H1 (cell line): ENCODE measurements around the gene DCK. TPM values are rescaled to one million over a fixed set of nuclear protein-coding genes. Genes with fewer than 3 reads are reported as not detected.

Experiments used
- CTCF ChIA-PET: fragments of 300-600 bp; sonication (Branson Sonifier 250); formaldehyde crosslinking; loops from one replicate; lab custom pipeline; 2021; ENCODE audit not compliant: partially characterized antibody; lab: Charles Lee
- POLR2A ChIA-PET: fragments of 300-600 bp; sonication (Branson Sonifier 250); formaldehyde crosslinking; loops from one replicate; lab custom pipeline; 2021; ENCODE audit warnings: inconsistent platforms; ENCODE audit not compliant: partially characterized antibody; lab: Charles Lee
- DNase-seq, 2 experiments: peaks; one replicate each; pipeline versions ENCODE4 v3.0.0 to v3.0.0-alpha.2; 2010 to 2022; ENCODE audit warnings: low spot score in 2 of 2, low read depth in 1 of 2, mixed read lengths in 1 of 2
- FAIRE-seq: peaks from 2 replicates; lab custom pipeline; 2011; peaks lifted over from hg19 to GRCh38; lab: Jason Lieb, UNC
- H2AFZ ChIP-seq: 2 replicates; pipeline ENCODE4 v1.8.1; 2012; ENCODE audit warnings: low read length, inconsistent platforms
- H2AK5ac ChIP-seq: 2 replicates; pipeline ENCODE4 v1.6.1; 2013; ENCODE audit warnings: low read depth, low read length
- H2BK120ac ChIP-seq: replicated peaks from 2 replicates; pipeline ENCODE3; 2013; ENCODE audit warnings: low read depth, low read length, inconsistent platforms
- H2BK12ac ChIP-seq: 2 replicates; pipeline ENCODE4 v1.6.1; 2013; ENCODE audit warnings: low read depth, low read length
- H2BK15ac ChIP-seq: 2 replicates; pipeline ENCODE4 v1.6.1; 2013; ENCODE audit warnings: low read length
- H2BK20ac ChIP-seq: 2 replicates; pipeline ENCODE4 v1.6.1; 2013; ENCODE audit warnings: low read length
- H2BK5ac ChIP-seq: 2 replicates; pipeline ENCODE4 v1.6.1; 2013; ENCODE audit warnings: low read depth, low read length
- H3K14ac ChIP-seq: 2 replicates; pipeline ENCODE4 v1.6.1; 2013; ENCODE audit warnings: inconsistent platforms; ENCODE audit not compliant: insufficient read length
- H3K18ac ChIP-seq: 2 replicates; pipeline ENCODE4 v1.6.1; 2013; ENCODE audit warnings: low read length; ENCODE audit errors: extremely low read depth
- H3K23ac ChIP-seq: 2 replicates; pipeline ENCODE4 v1.6.1; 2013; ENCODE audit warnings: inconsistent platforms; ENCODE audit not compliant: insufficient read length
- H3K23me2 ChIP-seq: 2 replicates; pipeline ENCODE4 v1.6.1; 2013; ENCODE audit warnings: low read depth, low read length
- H3K27ac ChIP-seq: 2 replicates; pipeline ENCODE4 v1.6.1; 2011; ENCODE audit warnings: low read depth, low read length, inconsistent platforms
- H3K27me3 ChIP-seq, 4 experiments: replicated peaks in 1 of 4; 1 replicate in 1 of 4; 2 replicates in 3 of 4; pipeline versions ENCODE4 v1.6.1 to v1.8.1; 2011 to 2013; ENCODE audit warnings: low read length in 3 of 4, mild to moderate bottlenecking in 3 of 4, inconsistent platforms in 2 of 4, mixed read lengths in 2 of 4, moderate library complexity in 1 of 4; ENCODE audit not compliant: control insufficient read depth in 3 of 4, insufficient read depth in 3 of 4; ENCODE audit errors: extremely low read depth in 1 of 4
- H3K36me3 ChIP-seq, 4 experiments: 2 replicates each; pipeline versions ENCODE4 v1.6.1 to v1.8.1; 2011 to 2013; ENCODE audit warnings: mild to moderate bottlenecking in 4 of 4, low read length in 3 of 4, moderate library complexity in 2 of 4, control low read depth in 1 of 4, inconsistent platforms in 1 of 4; ENCODE audit not compliant: insufficient read depth in 4 of 4, control insufficient read depth in 2 of 4
- H3K4ac ChIP-seq: replicated peaks from 2 replicates; pipeline ENCODE3; 2013; ENCODE audit warnings: low read length, low read depth, mixed read lengths, inconsistent platforms; ENCODE audit not compliant: insufficient read length
- H3K4me1 ChIP-seq, 4 experiments: replicated peaks in 1 of 4; 1 replicate in 1 of 4; 2 replicates in 3 of 4; pipeline versions ENCODE4 v1.6.1 to v1.8.1; 2011 to 2013; ENCODE audit warnings: low read length in 3 of 4, inconsistent platforms in 2 of 4, mixed read lengths in 1 of 4; ENCODE audit not compliant: insufficient read depth in 4 of 4, control insufficient read depth in 3 of 4
- H3K4me2 ChIP-seq, 2 experiments: 2 replicates each; pipeline versions ENCODE4 v1.6.1 to v1.8.1; 2011 to 2013; ENCODE audit warnings: low read depth in 2 of 2, low read length in 2 of 2, control low read depth in 1 of 2, inconsistent platforms in 1 of 2, mild to moderate bottlenecking in 1 of 2; ENCODE audit not compliant: insufficient read depth in 1 of 2
- H3K4me3 ChIP-seq, 4 experiments: fragments of 200-600, 300-600 bp in 1 of 4; sonication (generic), shearing (Covaris generic), sonication (Bioruptor Twin) in 1 of 4; 2 replicates each; pipeline versions ENCODE4 v1.5.1 to v1.8.1; 2011 to 2016; ENCODE audit warnings: low read length in 4 of 4, low read depth in 3 of 4, control low read depth in 2 of 4, inconsistent platforms in 2 of 4, mild to moderate bottlenecking in 2 of 4, mixed read lengths in 1 of 4, moderate library complexity in 1 of 4; ENCODE audit not compliant: insufficient read depth in 2 of 4; ENCODE audit errors: extremely low read depth in 1 of 4
- H3K56ac ChIP-seq: replicated peaks from 2 replicates; pipeline ENCODE3; 2013; ENCODE audit warnings: low read depth, mild to moderate bottlenecking, mixed read lengths, low read length, inconsistent platforms; ENCODE audit not compliant: insufficient read length
- H3K79me1 ChIP-seq: 2 replicates; pipeline ENCODE4 v1.6.1; 2013; ENCODE audit warnings: low read depth, low read length, control low read depth
- H3K79me2 ChIP-seq, 2 experiments: 2 replicates each; pipeline versions ENCODE4 v1.6.1 to v1.8.1; 2012 to 2013; ENCODE audit warnings: low read length in 2 of 2, mild to moderate bottlenecking in 2 of 2, inconsistent platforms in 1 of 2; ENCODE audit not compliant: insufficient read depth in 2 of 2, control insufficient read depth in 1 of 2
- H3K9ac ChIP-seq, 4 experiments: replicated peaks in 1 of 4; 1 replicate in 1 of 4; 2 replicates in 3 of 4; pipeline versions ENCODE4 v1.6.1 to v1.8.1; 2011 to 2013; ENCODE audit warnings: low read depth in 3 of 4, low read length in 3 of 4, control low read depth in 2 of 4, mild to moderate bottlenecking in 2 of 4, moderate library complexity in 2 of 4, inconsistent platforms in 1 of 4; ENCODE audit errors: extremely low read depth in 1 of 4
- H3K9me3 ChIP-seq, 2 experiments: 2 replicates each; pipeline versions ENCODE4 v1.6.1 to v1.8.1; 2012 to 2013; ENCODE audit warnings: mild to moderate bottlenecking in 2 of 2, moderate library complexity in 2 of 2, control low read depth in 1 of 2, inconsistent platforms in 1 of 2, low read depth in 1 of 2, low read length in 1 of 2, mixed read lengths in 1 of 2; ENCODE audit not compliant: insufficient read depth in 2 of 2
- H4K20me1 ChIP-seq, 2 experiments: replicated peaks in 1 of 2; 2 replicates each; pipeline versions ENCODE3 to v1.8.1; 2011 to 2013; ENCODE audit warnings: inconsistent platforms in 2 of 2, low read length in 2 of 2, mild to moderate bottlenecking in 1 of 2; ENCODE audit not compliant: insufficient read depth in 2 of 2, control insufficient read depth in 1 of 2
- H4K5ac ChIP-seq: 2 replicates; pipeline ENCODE4 v1.6.1; 2013; ENCODE audit warnings: low read length, low read depth, mixed read lengths, inconsistent platforms; ENCODE audit not compliant: insufficient read length
- H4K8ac ChIP-seq: 2 replicates; pipeline ENCODE4 v1.8.0; 2013; ENCODE audit warnings: mild to moderate bottlenecking, moderate library complexity, low read length, inconsistent platforms; ENCODE audit not compliant: insufficient read depth; ENCODE audit errors: extremely low read depth
- H4K91ac ChIP-seq: replicated peaks from 2 replicates; pipeline ENCODE3; 2013; ENCODE audit warnings: low read length, mixed read lengths, inconsistent platforms; ENCODE audit not compliant: insufficient read length
- EGR1 ChIP-seq: IDR thresholded peaks from 2 replicates; pipeline ENCODE4 v1.6.1; 2011; ENCODE audit warnings: low read depth, low read length, borderline replicate concordance
- HDAC6 ChIP-seq: IDR thresholded peaks from one replicate; pipeline ENCODE4 v1.7.1; 2012; ENCODE audit warnings: low read depth, mild to moderate bottlenecking, inconsistent platforms, low read length, moderate library complexity
- POLR2A ChIP-seq, 2 experiments: IDR thresholded peaks; 1 replicate in 1 of 2; 2 replicates in 1 of 2; pipeline ENCODE4 v1.6.1; 2011; ENCODE audit warnings: low read depth in 2 of 2, low read length in 2 of 2, mild to moderate bottlenecking in 2 of 2; ENCODE audit errors: control extremely low read depth in 1 of 2
- SP1 ChIP-seq: IDR thresholded peaks from 2 replicates; pipeline ENCODE4 v1.6.1; 2011; ENCODE audit warnings: low read depth, low read length
- TAF1 ChIP-seq: IDR thresholded peaks from 2 replicates; pipeline ENCODE4 v1.6.1; 2011; ENCODE audit warnings: mild to moderate bottlenecking, low read depth, low read length
- WGBS, 2 experiments: shearing (Covaris generic) in 1 of 2; methylation state at CpG; one replicate each; pipeline versions ENCODE4 v1.1.6 to v1.1.7; 2013 to 2015; ENCODE audit warnings: low lambda C conversion rate in 2 of 2, mixed read lengths in 2 of 2, inconsistent platforms in 1 of 2, low coverage in 1 of 2, missing lambda C conversion rate in 1 of 2; ENCODE audit not compliant: insufficient replicate concordance in 2 of 2, insufficient coverage in 1 of 2, insufficient read length in 1 of 2; ENCODE audit errors: extremely low coverage in 1 of 2, missing lambda C conversion rate in 1 of 2; 5-methylcytosine and 5-hydroxymethylcytosine counted together
- polyA plus RNA-seq, 7 experiments: library from polyadenylated mRNA; depleted of rRNA in 3 of 7; stranded (reverse) in 5 of 7; unstranded in 2 of 7; fragments of >200 nt in 5 of 7; fragments of 200-250 nt in 2 of 7; gene quantifications; 1 replicate in 5 of 7; 2 replicates in 1 of 7; 4 replicates in 1 of 7; pipeline versions ENCODE4 v1.2.1 to v1.2.3, GENCODE V29; 2011 to 2013; ENCODE audit warnings: missing spikeins in 2 of 7, mixed read lengths in 2 of 7
- total RNA-seq: library from RNA; stranded (reverse); fragmentation: NEBNext Ultra II Directional; extraction: Animal tissue kit (Norgen Biotek cat#: 25700); gene quantifications from 2 replicates; pipeline ENCODE4 v1.2.1, GENCODE V29; 2021

DCK gene
- total and polyA plus RNA-seq, 2 of the 8 experiments (the other 6 are each of a cell fraction or from before 2014, with no cell fraction given) = 4.8 to 18.1 TPM

GRCh38 chr4:71008196-71008595 lies 14.7 kb downstream of the DCK start:
- Histone ChIP-seq H4K5ac (no peak overlapping the region), H3K4me3 (no peak overlapping the region), H2BK15ac (no peak overlapping the region), H2BK5ac (no peak overlapping the region), H3K9me3 (peaks cover 0 to 2% of the 10 kb centered on the region in 2 experiments; a peak in 1 of 4 replicates), H3K4me1 (peaks cover 0 to 11% (median 7%) of the 10 kb centered on the region in 4 experiments; a peak in 6 of 7 replicates), H3K27ac (no peak overlapping the region), H4K91ac (no peak overlapping the region), H3K56ac (no peak overlapping the region), H3K9ac (no peak overlapping the region), H3K79me1 (no peaks in the 10 kb centered on the region; the same call in 1 of the 2 replicates), H3K18ac (no peak overlapping the region), H3K79me2 (peaks cover 0 to 61% of the 10 kb centered on the region in 2 experiments; a peak in 3 of 4 replicates), H3K23me2 (no peaks in the 10 kb centered on the region), H3K4me2 (no peak overlapping the region), H2BK120ac (no peak overlapping the region), H2BK12ac (no peak overlapping the region), H3K23ac (no peak overlapping the region), H2AK5ac (no peak overlapping the region), H3K14ac (no peak overlapping the region), H3K36me3 (peaks cover 0 to 7% (median 0%) of the 10 kb centered on the region in 4 experiments; a peak in 3 of 8 replicates), H4K20me1 (peaks cover 0 to 3% of the 10 kb centered on the region in 2 experiments), H4K8ac (no peak overlapping the region), H3K4ac (no peak overlapping the region), H2BK20ac (no peak overlapping the region), H3K27me3 (no peaks in the 10 kb centered on the region), H2AFZ (no peak overlapping the region)
- DNase-seq (no peak), FAIRE-seq (no peak)
- WGBS, 2 experiments = 90% methylated on average over 2 of the region's 2 CpGs; no CpG with 5 or more reads in 1 of the 2 experiments
- ChIA-PET CTCF (interaction anchor here (0.5 to 4.4 kb wide), 8 partner anchors 10 to 180 kb away, joined by 3 to 40 read pairs (median 3); partner anchors contain the start of gene DCK), POLR2A (interaction anchor here (4.9 kb wide), 1 partner anchor 15 kb away, joined by 22 read pairs; the partner anchor contains the start of gene DCK)
- no peak for TF ChIP-seq SP1
- TF ChIP-seq POLR2A (IDR thresholded peaks at IDR 0.05; ENCODE audit: control extremely low read depth in 1 of 2, low read depth in 2 of 2, low read length in 2 of 2) = no peak
- TF ChIP-seq TAF1 = no peak
- TF ChIP-seq HDAC6 = no peak
- no peak for TF ChIP-seq EGR1
